ENCODE results near the gene SLC9A9. TPM values are rescaled to one million over a fixed set of nuclear protein-coding genes. Genes with fewer than 3 reads are reported as not detected.

Gene SLC9A9
- total RNA-seq, 1 donor from 2014 or later, result 3.0 TPM

GRCh38 chr3:143465666-143466065 is 382.6 kb downstream of the SLC9A9 start:
- Histone ChIP-seq H3K27me3 (ENCODE audit: control insufficient read depth, insufficient read depth, low read length) (no peaks in the 10 kb centered on the region), H3K4me3 (ENCODE audit: low read depth, low read length) (no peak overlapping the region), H3K36me3 (ENCODE audit: control insufficient read depth, insufficient read depth, low read length) (no peaks in the 10 kb centered on the region)
- DNase-seq (ENCODE audit: low read depth), result no peak
- TF ChIP-seq CTCF (IDR thresholded peaks at IDR 0.05; ENCODE audit: insufficient read depth, low read length, poor library complexity, severe bottlenecking), result no peak

GRCh38 chr3:143464850-143465249 is 383.4 kb downstream of the SLC9A9 start:
- peak; percentile 87 for DNase-seq (ENCODE audit: low read depth)
- Histone ChIP-seq H3K27me3 (ENCODE audit: control insufficient read depth, insufficient read depth, low read length) (no peaks in the 10 kb centered on the region), H3K4me3 (ENCODE audit: low read depth, low read length) (no peak overlapping the region), H3K36me3 (ENCODE audit: control insufficient read depth, insufficient read depth, low read length) (no peaks in the 10 kb centered on the region)
- TF ChIP-seq CTCF (IDR thresholded peaks at IDR 0.05; ENCODE audit: insufficient read depth, low read length, poor library complexity, severe bottlenecking), result no peak

GRCh38 chr3:143455480-143455879 is 392.8 kb downstream of the SLC9A9 start:
- Histone ChIP-seq H3K27me3 (ENCODE audit: control insufficient read depth, insufficient read depth, low read length) (no peaks in the 10 kb centered on the region), H3K36me3 (ENCODE audit: control insufficient read depth, insufficient read depth, low read length) (no peaks in the 10 kb centered on the region), H3K4me3 (ENCODE audit: low read depth, low read length) (no peak overlapping the region)
- TF ChIP-seq CTCF (IDR thresholded peaks at IDR 0.05; ENCODE audit: insufficient read depth, low read length, poor library complexity, severe bottlenecking), result no peak
- no peak for DNase-seq (ENCODE audit: low read depth)

GRCh38 chr3:143450632-143451031 is 397.6 kb downstream of the SLC9A9 start:
- no peaks in the 10 kb centered on the region for H3K36me3 ChIP-seq (ENCODE audit: control insufficient read depth, insufficient read depth, low read length)
- H3K27me3 ChIP-seq (ENCODE audit: control insufficient read depth, insufficient read depth, low read length), result no peaks in the 10 kb centered on the region
- TF ChIP-seq CTCF (IDR thresholded peaks at IDR 0.05; ENCODE audit: insufficient read depth, low read length, poor library complexity, severe bottlenecking), result no peak
- H3K4me3 ChIP-seq (ENCODE audit: low read depth, low read length), result no peak overlapping the region
- DNase-seq (ENCODE audit: low read depth), result no peak

- no peak for TF ChIP-seq CTCF (IDR thresholded peaks at IDR 0.05; ENCODE audit: insufficient read depth, low read length, poor library complexity, severe bottlenecking)
- DNase-seq (ENCODE audit: low read depth), result no peak
- no peaks in the 10 kb centered on the region for H3K36me3 ChIP-seq (ENCODE audit: control insufficient read depth, insufficient read depth, low read length)
- no peaks in the 10 kb centered on the region for H3K27me3 ChIP-seq (ENCODE audit: control insufficient read depth, insufficient read depth, low read length)
- H3K4me3 ChIP-seq (ENCODE audit: low read depth, low read length), result no peak overlapping the region
Observed at GRCh38 chr3:143447491-143447890, 400.8 kb downstream of the SLC9A9 start.

GRCh38 chr3:143445118-143445517 is 403.1 kb downstream of the SLC9A9 start:
- no peak overlapping the region for H3K4me3 ChIP-seq (ENCODE audit: low read depth, low read length)
- H3K27me3 ChIP-seq (ENCODE audit: control insufficient read depth, insufficient read depth, low read length), result no peaks in the 10 kb centered on the region
- no peak for TF ChIP-seq CTCF (IDR thresholded peaks at IDR 0.05; ENCODE audit: insufficient read depth, low read length, poor library complexity, severe bottlenecking)
- no peaks in the 10 kb centered on the region for H3K36me3 ChIP-seq (ENCODE audit: control insufficient read depth, insufficient read depth, low read length)
- no peak for DNase-seq (ENCODE audit: low read depth)
